CD14-positive monocyte (primary cell): ENCODE results near the gene JMJD1C. TPM values are rescaled to one million over a fixed set of nuclear protein-coding genes. Genes with fewer than 3 reads are reported as not detected.

Experiments used
- DNase-seq, 3 donors: peaks; one replicate each; pipeline ENCODE4 v3.0.0-alpha.2; 2011 to 2022
- H2AFZ ChIP-seq: 2 replicates; pipeline ENCODE4 v1.6.0; 2012; ENCODE audit warnings: mild to moderate bottlenecking, low read depth, low read length, inconsistent platforms; ENCODE audit not compliant: insufficient read depth, poor library complexity, severe bottlenecking
- H3K27ac ChIP-seq, 2 donors: 1 replicate in 1 of 2; 2 replicates in 1 of 2; pipeline ENCODE4 v1.5.1; 2012 to 2013; ENCODE audit warnings: low read length in 2 of 2, control low read depth in 1 of 2, inconsistent platforms in 1 of 2, low read depth in 1 of 2, mild to moderate bottlenecking in 1 of 2
- H3K27me3 ChIP-seq, 2 donors: one replicate each; pipeline versions ENCODE4 v1.6.0 to v1.6.1; 2011 to 2013; ENCODE audit warnings: low read length in 2 of 2; ENCODE audit not compliant: control insufficient read depth in 2 of 2, insufficient read depth in 2 of 2
- H3K36me3 ChIP-seq, 2 donors: replicated peaks in 1 of 2; 1 replicate in 1 of 2; 2 replicates in 1 of 2; pipeline versions ENCODE4 v1.5.1 to v1.6.1; 2012 to 2013; ENCODE audit warnings: low read length in 2 of 2, control low read depth in 1 of 2, inconsistent platforms in 1 of 2, mild to moderate bottlenecking in 1 of 2; ENCODE audit not compliant: insufficient read depth in 2 of 2, control insufficient read depth in 1 of 2
- H3K4me1 ChIP-seq, 2 donors: 1 replicate in 1 of 2; 2 replicates in 1 of 2; pipeline versions ENCODE4 v1.5.1 to v1.6.1; 2012 to 2013; ENCODE audit warnings: low read length in 2 of 2, control low read depth in 1 of 2, inconsistent platforms in 1 of 2, mild to moderate bottlenecking in 1 of 2, moderate library complexity in 1 of 2; ENCODE audit not compliant: insufficient read depth in 2 of 2, control insufficient read depth in 1 of 2
- H3K4me2 ChIP-seq: replicated peaks from 2 replicates; pipeline ENCODE3; 2012; ENCODE audit warnings: low read length, moderate library complexity, mild to moderate bottlenecking; ENCODE audit not compliant: poor library complexity, severe bottlenecking; ENCODE audit errors: extremely low read depth
- H3K4me3 ChIP-seq, 3 experiments: fragments of 200-600 bp in 1 of 3; sonication (generic) in 1 of 3; replicated peaks in 1 of 3; 1 replicate in 2 of 3; 2 replicates in 1 of 3; pipeline ENCODE4 v1.5.1; 2011 to 2013; ENCODE audit warnings: low read length in 3 of 3, mild to moderate bottlenecking in 3 of 3, control low read depth in 2 of 3, low read depth in 2 of 3, inconsistent platforms in 1 of 3, moderate library complexity in 1 of 3
- H3K79me2 ChIP-seq: 2 replicates; pipeline ENCODE4 v1.6.0; 2012; ENCODE audit warnings: mild to moderate bottlenecking, control low read depth, inconsistent platforms, low read length, moderate library complexity; ENCODE audit not compliant: insufficient read depth
- H3K9ac ChIP-seq: 2 replicates; pipeline ENCODE4 v1.6.0; 2017; ENCODE audit warnings: low read length, mild to moderate bottlenecking; ENCODE audit not compliant: insufficient read depth, poor library complexity, severe bottlenecking
- H3K9me3 ChIP-seq, 2 donors: replicated peaks in 1 of 2; 1 replicate in 1 of 2; 2 replicates in 1 of 2; pipeline versions ENCODE4 v1.5.1 to v1.6.1; 2012 to 2013; ENCODE audit warnings: low read length in 2 of 2, control low read depth in 1 of 2; ENCODE audit not compliant: control insufficient read depth in 1 of 2, insufficient read depth in 1 of 2
- H4K20me1 ChIP-seq: 2 replicates; pipeline ENCODE4 v1.6.0; 2012; ENCODE audit warnings: mild to moderate bottlenecking, low read length, control low read depth, moderate library complexity; ENCODE audit not compliant: insufficient read depth
- H3K27ac Mint-ChIP-seq, 7 donors: one replicate each; pipeline ENCODE4 v1.8.0; 2020; ENCODE audit warnings: mild to moderate bottlenecking in 7 of 7, mixed read lengths in 7 of 7, moderate library complexity in 6 of 7, inconsistent platforms in 2 of 7
- H3K27me3 Mint-ChIP-seq, 3 donors: one replicate each; pipeline ENCODE4 v1.8.0; 2021 to 2022; ENCODE audit warnings: low read depth in 3 of 3, mild to moderate bottlenecking in 3 of 3, mixed read lengths in 3 of 3, moderate library complexity in 3 of 3, inconsistent platforms in 1 of 3
- H3K36me3 Mint-ChIP-seq, 2 donors: one replicate each; pipeline ENCODE4 v1.8.0; 2020; ENCODE audit warnings: mixed read lengths in 2 of 2, inconsistent platforms in 1 of 2, mild to moderate bottlenecking in 1 of 2
- H3K4me1 Mint-ChIP-seq: one replicate; pipeline ENCODE4 v1.8.0; 2020; ENCODE audit warnings: mild to moderate bottlenecking, mixed read lengths
- H3K4me3 Mint-ChIP-seq, 2 donors: one replicate each; pipeline ENCODE4 v1.8.0; 2020; ENCODE audit warnings: mild to moderate bottlenecking in 2 of 2, mixed read lengths in 2 of 2, moderate library complexity in 1 of 2
- H3K9me3 Mint-ChIP-seq, 7 donors: one replicate each; pipeline ENCODE4 v1.8.0; 2020 to 2022; ENCODE audit warnings: mixed read lengths in 7 of 7, mild to moderate bottlenecking in 6 of 7, moderate library complexity in 6 of 7, inconsistent platforms in 2 of 7
- CTCF ChIP-seq: fragments of 200-600 bp; IDR thresholded peaks from one replicate; pipeline ENCODE4 v1.8.0; 2022; ENCODE audit warnings: antibody characterized with exemption, mild to moderate bottlenecking
- WGBS: methylation state at CpG from one replicate; pipeline ENCODE4 v1.1.5; 2013; ENCODE audit warnings: missing lambda C conversion rate; ENCODE audit not compliant: insufficient coverage; 5-methylcytosine and 5-hydroxymethylcytosine counted together
- intact Hi-C, 2 donors: fragments of 100-400 bp; cut with micrococcal nuclease; formaldehyde crosslinking; loops; one replicate each; pipeline versions ENCODE4 v1.15.0 to v1.15.1; 2023
- polyA plus RNA-seq, 3 donors: library from polyadenylated mRNA; depleted of rRNA in 1 of 3; unstranded in 2 of 3; stranded (reverse) in 1 of 3; fragments of 300-500 nt in 2 of 3; fragments of >200 nt in 1 of 3; fragmentation: Illumina TruSeq in 2 of 3; gene quantifications; 1 replicate in 2 of 3; 2 replicates in 1 of 3; pipeline ENCODE4 v1.2.3, GENCODE V29; 2012 to 2021

The JMJD1C gene
- polyA plus RNA-seq, 3 donors, result 27.8 to 84.8 (median 46.5) TPM

- H3K27ac ChIP-seq, result no peak overlapping the region
- H3K9me3 ChIP-seq, result no peaks in the 10 kb centered on the region
- no peak overlapping the region for H3K4me2 ChIP-seq
- no peaks in the 10 kb centered on the region for H3K27me3 ChIP-seq
- Mint-ChIP-seq H3K27ac (no peak overlapping the region), H3K4me3 (no peak overlapping the region), H3K4me1 (peaks cover 14% of the 10 kb centered on the region), H3K27me3 (no peaks in the 10 kb centered on the region), H3K9me3 (peaks cover 0 to 3% (median 0%) of the 10 kb centered on the region in 7 donors), H3K36me3 (no peaks in the 10 kb centered on the region)
- peaks cover 70% of the 10 kb centered on the region for H4K20me1 ChIP-seq
- H3K9ac ChIP-seq, result no peak overlapping the region
- no CpG with 5 or more reads among the region's 3 CpGs for WGBS
- H3K36me3 ChIP-seq, result no peaks in the 10 kb centered on the region
- peaks cover 64% of the 10 kb centered on the region for H3K79me2 ChIP-seq
- intact Hi-C loops, result no loop called here
- H3K4me3 ChIP-seq, result no peak overlapping the region
- H2AFZ ChIP-seq, result no peak overlapping the region
- no peak for DNase-seq
- H3K4me1 ChIP-seq, result peaks cover 7% of the 10 kb centered on the region in 2 donors
- no peak for TF ChIP-seq CTCF
Observed at GRCh38 chr10:63487990-63488389, 22.2 kb upstream of the JMJD1C start.

DNA sequence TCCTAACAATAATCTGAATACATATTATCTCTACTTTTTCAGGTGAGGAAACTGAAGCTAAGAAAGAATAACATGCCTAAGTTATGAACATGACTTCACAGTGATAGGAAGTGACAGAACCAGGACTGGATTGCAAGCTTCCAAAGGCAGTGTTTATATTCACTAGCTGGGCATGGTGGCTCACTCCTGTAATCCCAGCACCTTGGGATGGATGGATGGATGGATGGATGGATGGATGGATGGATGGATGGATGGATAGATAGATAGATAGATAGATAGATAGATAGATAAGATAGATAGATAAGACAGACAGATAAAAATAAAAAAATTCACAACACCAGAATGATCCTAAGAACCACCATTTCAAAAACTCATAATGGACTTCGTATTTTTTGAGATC lies 18.2 kb upstream of the JMJD1C start:
- H3K36me3 Mint-ChIP-seq, result no peaks in the 10 kb centered on the region
- H3K4me3 Mint-ChIP-seq, result no peak overlapping the region
- no peaks in the 10 kb centered on the region for H3K4me1 ChIP-seq
- no peaks in the 10 kb centered on the region for H3K27me3 ChIP-seq
- H3K4me2 ChIP-seq, result no peak overlapping the region
- H3K27ac Mint-ChIP-seq, result no peak overlapping the region
- peaks cover 10% of the 10 kb centered on the region for H3K4me1 Mint-ChIP-seq
- intact Hi-C loops, result no loop called here
- H3K4me3 ChIP-seq, result no peak overlapping the region
- TF ChIP-seq CTCF, result no peak
- no peak overlapping the region for H2AFZ ChIP-seq
- no peak overlapping the region for H3K9ac ChIP-seq
- H3K27ac ChIP-seq, result no peak overlapping the region
- no CpG with 5 or more reads among the region's 1 CpG for WGBS
- no peaks in the 10 kb centered on the region for H3K9me3 Mint-ChIP-seq
- H3K27me3 Mint-ChIP-seq, result no peaks in the 10 kb centered on the region
- no peaks in the 10 kb centered on the region for H3K9me3 ChIP-seq
- H4K20me1 ChIP-seq, result peaks cover 74% of the 10 kb centered on the region
- DNase-seq, result no peak
- peaks cover 59% of the 10 kb centered on the region for H3K79me2 ChIP-seq
- H3K36me3 ChIP-seq, result no peaks in the 10 kb centered on the region
